Fibroblast of the aortic adventitia (primary cell): Measurements from ENCODE around the gene SNRNP200. TPM values are rescaled to one million over a fixed set of nuclear protein-coding genes. Genes with fewer than 3 reads are reported as not detected.
A peak's percentile ranks its signal among the peaks of the same experiment; 100 is the strongest.

Experiments
- DNase-seq: peaks from one replicate; pipeline ENCODE4 v3.0.0-alpha.2; 2010; ENCODE audit warnings: low read depth
- H3K4me3 ChIP-seq: 2 replicates; pipeline ENCODE4 v1.5.1; 2011; ENCODE audit warnings: low read depth, mild to moderate bottlenecking, control low read depth, low read length, moderate library complexity
- total RNA-seq: library from RNA; depleted of rRNA; stranded (reverse); fragments of >200 nt; gene quantifications from 2 replicates; pipeline ENCODE4 v1.2.3, GENCODE V29; 2012; ENCODE audit warnings: low replicate concordance
- TF ChIP-seq, protein P1 (sequence below): IDR thresholded peaks from 2 replicates; pipeline ENCODE4 v1.5.1; 2011; ENCODE audit warnings: mild to moderate bottlenecking, low read length, control low read depth, inconsistent platforms; ENCODE audit not compliant: insufficient read depth

Gene SNRNP200
- total RNA-seq, 1 donor = 39.3 TPM

DNA sequence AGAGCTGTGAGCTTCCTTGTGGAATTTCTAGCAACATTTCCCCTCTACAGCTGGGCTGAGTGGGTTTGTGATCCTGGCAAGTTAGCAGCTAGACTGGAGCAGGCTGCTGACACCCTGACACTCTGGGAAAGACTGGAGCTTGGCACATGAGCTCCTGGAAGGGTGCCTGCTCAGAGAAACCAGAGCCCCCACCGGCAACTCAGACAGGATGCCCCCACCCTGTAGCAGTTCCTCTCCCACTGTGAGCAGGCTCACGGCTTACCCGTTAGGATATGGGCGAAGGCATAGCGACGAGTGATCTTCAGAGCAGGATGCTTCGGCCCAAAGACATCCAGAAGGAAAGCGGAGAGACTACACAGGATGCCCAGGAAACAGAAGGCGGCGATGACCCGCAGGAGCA lies 50.8 kb downstream of the SNRNP200 start:
- H3K4me3 ChIP-seq = no peak overlapping the region
- no peak for DNase-seq
- TF ChIP-seq, protein P1, sequence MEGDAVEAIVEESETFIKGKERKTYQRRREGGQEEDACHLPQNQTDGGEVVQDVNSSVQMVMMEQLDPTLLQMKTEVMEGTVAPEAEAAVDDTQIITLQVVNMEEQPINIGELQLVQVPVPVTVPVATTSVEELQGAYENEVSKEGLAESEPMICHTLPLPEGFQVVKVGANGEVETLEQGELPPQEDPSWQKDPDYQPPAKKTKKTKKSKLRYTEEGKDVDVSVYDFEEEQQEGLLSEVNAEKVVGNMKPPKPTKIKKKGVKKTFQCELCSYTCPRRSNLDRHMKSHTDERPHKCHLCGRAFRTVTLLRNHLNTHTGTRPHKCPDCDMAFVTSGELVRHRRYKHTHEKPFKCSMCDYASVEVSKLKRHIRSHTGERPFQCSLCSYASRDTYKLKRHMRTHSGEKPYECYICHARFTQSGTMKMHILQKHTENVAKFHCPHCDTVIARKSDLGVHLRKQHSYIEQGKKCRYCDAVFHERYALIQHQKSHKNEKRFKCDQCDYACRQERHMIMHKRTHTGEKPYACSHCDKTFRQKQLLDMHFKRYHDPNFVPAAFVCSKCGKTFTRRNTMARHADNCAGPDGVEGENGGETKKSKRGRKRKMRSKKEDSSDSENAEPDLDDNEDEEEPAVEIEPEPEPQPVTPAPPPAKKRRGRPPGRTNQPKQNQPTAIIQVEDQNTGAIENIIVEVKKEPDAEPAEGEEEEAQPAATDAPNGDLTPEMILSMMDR = no peak

DNA sequence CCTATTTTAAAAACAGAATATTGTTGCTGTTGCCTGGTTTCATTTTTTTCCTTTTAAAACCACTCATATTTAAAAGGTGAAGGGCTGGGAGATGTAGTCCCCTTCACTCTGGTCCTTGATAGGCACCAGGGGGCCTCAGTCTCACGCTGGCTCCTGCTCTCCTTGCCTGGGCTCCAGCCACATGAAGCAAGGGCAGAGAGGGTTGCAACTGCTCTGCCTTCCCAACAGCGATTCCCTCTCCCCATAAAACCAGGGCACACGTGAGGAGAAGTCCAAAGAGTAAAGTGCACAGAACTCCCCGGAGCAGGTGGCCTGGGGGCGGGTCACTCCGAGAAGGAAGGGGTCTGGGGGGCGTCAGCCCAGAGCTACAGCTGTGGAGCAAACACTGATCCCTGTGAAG lies 52.3 kb downstream of the SNRNP200 start:
- no peak overlapping the region for H3K4me3 ChIP-seq
- DNase-seq = no peak
- TF ChIP-seq, protein P1 = no peak

DNA sequence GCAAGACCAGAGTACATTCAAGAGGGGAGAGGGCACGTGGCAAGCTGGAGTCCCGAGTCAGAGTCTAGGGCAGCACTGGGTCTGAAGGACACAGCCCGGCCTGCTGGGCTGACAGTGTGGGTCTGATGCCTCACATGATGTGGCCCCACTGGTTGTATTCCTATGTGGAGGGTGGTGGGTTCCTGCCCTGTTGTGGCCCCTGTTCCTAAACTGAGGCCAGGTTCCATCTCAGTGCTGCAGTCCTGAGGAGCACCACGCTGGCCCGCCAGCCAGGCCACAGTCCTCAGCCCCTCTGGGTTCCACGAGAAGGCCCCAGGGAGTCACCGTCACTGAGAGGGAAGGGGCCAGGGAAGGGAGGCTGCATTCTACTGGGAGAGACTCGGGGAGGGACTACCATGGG lies 52.8 kb downstream of the SNRNP200 start:
- H3K4me3 ChIP-seq = no peak overlapping the region

DNA sequence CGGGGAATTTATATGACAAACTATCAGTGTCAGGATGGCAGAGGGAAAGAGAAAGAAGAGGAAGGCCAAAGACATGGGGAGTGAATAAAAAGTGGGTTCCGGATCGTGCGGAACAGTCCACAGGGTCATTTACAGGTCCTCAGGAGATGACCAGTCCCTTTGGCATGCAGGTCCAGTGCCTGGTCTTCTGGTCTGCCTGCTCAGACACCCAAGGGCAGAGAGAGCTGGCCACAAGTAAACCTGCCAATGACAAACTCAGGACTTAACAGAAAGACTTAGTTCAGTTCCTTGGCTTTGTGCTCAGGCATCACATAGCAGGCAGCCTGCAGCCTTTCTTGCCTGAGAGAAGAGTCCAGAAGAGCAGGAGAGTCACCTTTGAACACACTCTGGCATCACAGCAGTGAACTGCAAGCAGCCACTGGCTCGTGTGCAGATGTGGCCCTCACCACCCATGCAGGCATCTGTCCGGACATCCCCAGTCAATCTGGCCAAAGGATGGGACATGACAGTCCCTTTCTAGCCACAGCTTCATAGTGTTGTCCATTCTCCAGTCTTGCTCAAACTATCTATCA lies 53.5 kb downstream of the SNRNP200 start:
- H3K4me3 ChIP-seq = no peak overlapping the region
- peak; percentile 90 for DNase-seq
- TF ChIP-seq, protein P1 = no peak

More for the DNA sequence above, 52.8 kb downstream of the SNRNP200 start:
- TF ChIP-seq, protein P1 = no peak
- DNase-seq = no peak

DNA sequence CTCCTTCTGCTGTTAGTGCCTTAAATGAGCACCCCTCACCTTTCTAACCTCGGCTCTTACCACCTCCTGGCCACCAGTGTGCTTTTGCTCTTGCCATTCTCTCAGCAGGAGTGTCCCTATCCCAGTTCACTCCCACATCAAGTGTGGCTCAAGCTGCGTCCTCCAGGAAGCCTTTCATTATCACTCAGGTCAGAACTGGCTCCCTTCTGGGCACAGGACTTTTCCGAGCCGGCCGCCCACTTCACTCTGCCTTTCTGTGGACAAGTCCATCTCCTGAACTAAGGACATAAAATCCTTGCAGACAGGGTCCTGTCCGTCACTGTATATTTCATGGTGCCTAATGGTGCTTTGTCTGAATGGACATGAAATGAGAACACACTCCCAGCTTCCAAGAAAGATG lies 55.2 kb downstream of the SNRNP200 start:
- H3K4me3 ChIP-seq = no peak overlapping the region
- TF ChIP-seq, protein P1 = no peak
- no peak for DNase-seq

DNA sequence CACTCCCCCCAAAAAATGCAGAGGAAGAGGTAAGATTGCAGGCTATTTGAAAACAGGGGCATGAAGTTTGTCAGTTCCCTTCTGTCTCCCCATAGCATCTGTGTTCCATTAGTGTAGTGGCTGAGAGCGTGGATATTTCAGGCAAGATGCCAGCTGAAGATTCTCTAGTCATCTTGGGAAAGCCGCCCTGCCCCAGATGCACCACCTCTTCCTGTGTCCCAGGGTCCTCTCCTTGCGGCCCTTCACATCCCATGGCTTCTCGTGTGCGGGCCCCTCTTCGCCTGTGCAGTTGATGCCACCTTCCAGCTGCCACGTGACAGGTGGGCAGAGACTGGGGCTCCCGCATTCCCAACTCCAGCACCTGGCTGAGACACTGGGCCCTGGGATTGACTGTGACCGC lies 55.7 kb downstream of the SNRNP200 start:
- H3K4me3 ChIP-seq = no peak overlapping the region

More for the DNA sequence above, 55.7 kb downstream of the SNRNP200 start:
- DNase-seq = peak; percentile 67
- TF ChIP-seq, protein P1 = no peak
